Measurements from ENCODE around the gene SKAP2.

SKAP2 gene

DNA sequence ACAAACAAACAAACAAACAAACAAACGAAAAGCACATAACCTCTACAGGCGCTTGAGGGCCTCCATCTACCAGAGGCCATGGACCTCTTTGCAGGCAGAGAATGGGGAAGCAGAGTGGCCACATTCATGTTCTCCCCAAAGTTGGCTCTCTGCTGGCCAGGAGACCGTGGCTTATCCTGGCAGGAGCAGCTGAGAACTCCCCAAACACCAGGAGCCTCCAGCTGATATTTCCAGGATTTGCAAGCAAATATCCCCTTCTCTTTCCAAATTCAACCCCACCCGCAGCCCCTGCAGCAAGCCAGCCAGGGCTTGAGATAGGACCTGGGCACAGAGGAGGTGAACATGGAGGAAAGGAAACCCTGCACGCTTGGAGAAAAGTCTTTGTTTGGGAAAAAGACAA is 240.0 kb downstream of the SKAP2 start:
- H3K36me3 ChIP-seq (ENCODE audit: control insufficient read depth in 2 of 2, insufficient read depth in 1 of 2, low read length in 2 of 2) = no peaks in the 10 kb centered on the region
- no peak for TF ChIP-seq SP7 (tag by site-specific recombination; IDR thresholded peaks at IDR 0.05)
- no peak for TF ChIP-seq ZNF555 (tag by site-specific recombination; conservative IDR thresholded peaks at IDR 0.05)
- no peak for TF ChIP-seq ZNF114 (tag by site-specific recombination; IDR thresholded peaks at IDR 0.05)
- no peak for TF ChIP-seq ZNF423 (tag by site-specific recombination; IDR thresholded peaks at IDR 0.05)
- no peak for TF ChIP-seq ZBTB1 (tag by site-specific recombination; IDR thresholded peaks at IDR 0.05)
- TF ChIP-seq ZNF266 (tag by site-specific recombination; IDR thresholded peaks at IDR 0.05; ENCODE audit: low read depth) = no peak
- TF ChIP-seq ZNF791 (tag by site-specific recombination; IDR thresholded peaks at IDR 0.05) = no peak
- TF ChIP-seq KLF7 (tag by site-specific recombination; IDR thresholded peaks at IDR 0.05; ENCODE audit: borderline replicate concordance) = no peak
- TF ChIP-seq, protein P1, sequence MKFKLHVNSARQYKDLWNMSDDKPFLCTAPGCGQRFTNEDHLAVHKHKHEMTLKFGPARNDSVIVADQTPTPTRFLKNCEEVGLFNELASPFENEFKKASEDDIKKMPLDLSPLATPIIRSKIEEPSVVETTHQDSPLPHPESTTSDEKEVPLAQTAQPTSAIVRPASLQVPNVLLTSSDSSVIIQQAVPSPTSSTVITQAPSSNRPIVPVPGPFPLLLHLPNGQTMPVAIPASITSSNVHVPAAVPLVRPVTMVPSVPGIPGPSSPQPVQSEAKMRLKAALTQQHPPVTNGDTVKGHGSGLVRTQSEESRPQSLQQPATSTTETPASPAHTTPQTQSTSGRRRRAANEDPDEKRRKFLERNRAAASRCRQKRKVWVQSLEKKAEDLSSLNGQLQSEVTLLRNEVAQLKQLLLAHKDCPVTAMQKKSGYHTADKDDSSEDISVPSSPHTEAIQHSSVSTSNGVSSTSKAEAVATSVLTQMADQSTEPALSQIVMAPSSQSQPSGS (tag by site-specific recombination; IDR thresholded peaks at IDR 0.05; ENCODE audit: low read depth) = no peak
- TF ChIP-seq GFI1B (tag by site-specific recombination; IDR thresholded peaks at IDR 0.05) = no peak
- TF ChIP-seq ZBTB8A (tag by site-specific recombination; IDR thresholded peaks at IDR 0.05) = no peak
- TF ChIP-seq KLF10 (tag by site-specific recombination; IDR thresholded peaks at IDR 0.05) = no peak
- TF ChIP-seq ZNF132 (tag by site-specific recombination; IDR thresholded peaks at IDR 0.05; ENCODE audit: borderline replicate concordance) = no peak
- TF ChIP-seq GLI2 (tag by site-specific recombination; IDR thresholded peaks at IDR 0.05; ENCODE audit: borderline replicate concordance, low read depth) = no peak
- no peak for TF ChIP-seq ZNF140 (tag by site-specific recombination; IDR thresholded peaks at IDR 0.05)
- TF ChIP-seq, protein P2, sequence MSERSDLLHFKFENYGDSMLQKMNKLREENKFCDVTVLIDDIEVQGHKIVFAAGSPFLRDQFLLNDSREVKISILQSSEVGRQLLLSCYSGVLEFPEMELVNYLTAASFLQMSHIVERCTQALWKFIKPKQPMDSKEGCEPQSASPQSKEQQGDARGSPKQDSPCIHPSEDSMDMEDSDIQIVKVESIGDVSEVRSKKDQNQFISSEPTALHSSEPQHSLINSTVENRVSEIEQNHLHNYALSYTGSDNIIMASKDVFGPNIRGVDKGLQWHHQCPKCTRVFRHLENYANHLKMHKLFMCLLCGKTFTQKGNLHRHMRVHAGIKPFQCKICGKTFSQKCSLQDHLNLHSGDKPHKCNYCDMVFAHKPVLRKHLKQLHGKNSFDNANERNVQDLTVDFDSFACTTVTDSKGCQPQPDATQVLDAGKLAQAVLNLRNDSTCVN (tag by site-specific recombination; optimal IDR thresholded peaks at IDR 0.05) = no peak
- H3K4me1 ChIP-seq (ENCODE audit: control insufficient read depth, insufficient read depth, low read length) = no peaks in the 10 kb centered on the region
- H3K27ac ChIP-seq (ENCODE audit: extremely low read depth, low read depth, low read length) = no peak overlapping the region
- no peak overlapping the region for H3K4me3 ChIP-seq (ENCODE audit: low read depth, low read length)
- ChIA-PET POLR2A (no interaction called here), CTCF (no interaction called here)
- no peaks in the 10 kb centered on the region for H3K9me3 ChIP-seq (ENCODE audit: control insufficient read depth, insufficient read depth, low read depth, low read length)

DNA sequence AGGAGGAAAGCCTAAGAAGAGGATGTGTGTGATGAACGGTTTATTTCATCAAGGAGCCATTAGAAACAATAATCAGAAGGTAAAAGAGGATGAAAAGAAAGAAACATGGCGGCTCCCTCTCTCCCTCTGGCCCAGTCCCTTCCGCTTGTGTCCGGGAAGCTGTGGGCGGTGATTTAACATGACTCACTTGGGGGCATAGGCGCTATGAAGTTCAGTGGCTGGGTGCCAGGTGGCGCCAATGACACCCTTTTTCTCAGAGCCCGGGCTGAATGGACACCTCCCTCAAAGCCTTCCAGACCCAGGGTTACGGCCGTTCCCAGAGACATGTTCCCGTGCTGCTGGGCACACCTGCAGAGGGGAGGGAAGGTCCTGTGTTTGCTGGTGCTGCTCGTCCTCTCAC is 244.0 kb downstream of the SKAP2 start:
- TF ChIP-seq SCRT1 (tag by site-specific recombination; IDR thresholded peaks at IDR 0.05; ENCODE audit: borderline replicate concordance) (no peak), ZBTB8A (tag by site-specific recombination; IDR thresholded peaks at IDR 0.05) (0 out of 2 replicates have a peak, but pooled peaks have one; percentile 27)
- H3K4me1 ChIP-seq (ENCODE audit: control insufficient read depth, insufficient read depth, low read length) = no peaks in the 10 kb centered on the region
- ChIA-PET CTCF (interaction anchor here (0.6 kb wide), 1 partner anchor 47 kb away, joined by 5 read pairs; no protein-coding TSS in a partner anchor), POLR2A (no interaction called here)
- H3K4me3 ChIP-seq (ENCODE audit: low read depth, low read length) = no peak overlapping the region
- no peaks in the 10 kb centered on the region for H3K9me3 ChIP-seq (ENCODE audit: control insufficient read depth, insufficient read depth, low read depth, low read length)
- no peaks in the 10 kb centered on the region for H3K36me3 ChIP-seq (ENCODE audit: control insufficient read depth in 2 of 2, insufficient read depth in 1 of 2, low read length in 2 of 2)
- no peak overlapping the region for H3K27ac ChIP-seq (ENCODE audit: extremely low read depth, low read depth, low read length)

DNA sequence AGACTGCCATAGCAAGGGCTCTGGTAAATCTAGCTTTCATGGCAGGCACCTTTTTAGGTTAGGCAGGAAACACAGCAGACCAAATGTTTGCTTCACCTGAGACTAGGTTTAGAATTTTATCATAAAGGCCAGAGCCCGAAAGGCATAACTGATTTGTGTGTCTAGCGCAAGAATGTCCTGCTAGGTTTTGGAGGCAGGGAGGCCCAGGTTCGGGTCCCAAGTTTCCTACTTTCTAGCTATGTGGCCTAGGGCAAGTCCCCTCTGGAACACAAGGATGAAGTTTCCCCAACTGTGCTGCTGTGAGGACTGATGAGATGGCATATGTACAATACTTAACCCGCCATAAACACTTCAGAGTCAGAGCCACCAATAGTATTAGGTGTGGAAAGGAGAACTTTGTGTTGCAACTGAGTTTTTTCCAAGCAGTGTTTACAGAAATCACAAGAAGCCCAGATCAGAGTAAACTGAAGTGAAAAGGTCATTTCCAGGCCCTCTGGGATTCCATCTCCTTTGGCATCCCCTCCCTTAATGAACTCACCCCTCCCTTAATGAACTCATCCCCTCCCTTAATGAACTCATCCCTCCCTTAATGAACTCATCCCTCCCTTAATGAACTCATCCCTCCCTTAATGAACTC is 244.9 kb downstream of the SKAP2 start:
- Histone ChIP-seq H3K9me3 (ENCODE audit: control insufficient read depth, insufficient read depth, low read depth, low read length) (no peaks in the 10 kb centered on the region), H3K27ac (ENCODE audit: extremely low read depth, low read depth, low read length) (no peak overlapping the region), H3K4me3 (ENCODE audit: low read depth, low read length) (no peak overlapping the region), H3K36me3 (ENCODE audit: control insufficient read depth in 2 of 2, insufficient read depth in 1 of 2, low read length in 2 of 2) (no peaks in the 10 kb centered on the region), H3K4me1 (ENCODE audit: control insufficient read depth, insufficient read depth, low read length) (no peaks in the 10 kb centered on the region)
- peak; percentile 70 for TF ChIP-seq WT1 (tag by site-specific recombination; IDR thresholded peaks at IDR 0.05)
- TF ChIP-seq, protein P3, sequence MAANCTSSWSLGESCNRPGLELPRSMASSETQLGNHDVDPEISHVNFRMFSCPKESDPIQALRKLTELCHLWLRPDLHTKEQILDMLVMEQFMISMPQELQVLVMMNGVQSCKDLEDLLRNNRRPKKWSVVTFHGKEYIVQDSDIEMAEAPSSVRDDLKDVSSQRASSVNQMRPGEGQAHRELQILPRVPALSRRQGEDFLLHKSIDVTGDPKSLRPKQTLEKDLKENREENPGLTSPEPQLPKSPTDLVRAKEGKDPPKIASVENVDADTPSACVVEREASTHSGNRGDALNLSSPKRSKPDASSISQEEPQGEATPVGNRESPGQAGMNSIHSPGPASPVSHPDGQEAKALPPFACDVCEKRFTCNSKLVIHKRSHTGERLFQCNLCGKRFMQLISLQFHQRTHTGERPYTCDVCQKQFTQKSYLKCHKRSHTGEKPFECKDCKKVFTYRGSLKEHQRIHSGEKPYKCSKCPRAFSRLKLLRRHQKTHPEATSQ (tag by site-specific recombination; IDR thresholded peaks at IDR 0.05) = no peak
- CTCF ChIA-PET = interaction anchor here (0.6 kb wide), 1 partner anchor 48 kb away, joined by 5 read pairs; no protein-coding TSS in a partner anchor
- POLR2A ChIA-PET = no interaction called here
